Kidney (tissue), 14 donors: Measurements from ENCODE around the gene SCUBE2. TPM values are rescaled to one million over a fixed set of nuclear protein-coding genes. Genes with fewer than 3 reads are reported as not detected.

Experiments
- DNase-seq, 5 donors: peaks; one replicate each; pipeline ENCODE4 v3.0.0-alpha.2; 2013 to 2020
- FAIRE-seq: peaks from 2 replicates; lab custom pipeline; 2012; peaks lifted over from hg19 to GRCh38; lab: Jason Lieb, UNC
- H3K27ac ChIP-seq, 2 donors: one replicate each; pipeline ENCODE4 v1.7.0; 2013; ENCODE audit warnings: low read depth in 2 of 2, low read length in 2 of 2, inconsistent platforms in 1 of 2
- H3K27me3 ChIP-seq: one replicate; pipeline ENCODE4 v1.7.1; 2013; ENCODE audit warnings: low read length, inconsistent platforms; ENCODE audit not compliant: control insufficient read depth, insufficient read depth
- H3K36me3 ChIP-seq, 3 donors: one replicate each; pipeline versions ENCODE4 v1.7.0 to v1.7.1; 2013; ENCODE audit warnings: low read length in 3 of 3, control low read depth in 1 of 3, inconsistent platforms in 1 of 3; ENCODE audit not compliant: insufficient read depth in 3 of 3, control insufficient read depth in 2 of 3
- H3K4me1 ChIP-seq, 3 donors: one replicate each; pipeline versions ENCODE4 v1.7.0 to v1.7.1; 2013; ENCODE audit warnings: low read length in 3 of 3, inconsistent platforms in 1 of 3, low read depth in 1 of 3; ENCODE audit not compliant: control insufficient read depth in 2 of 3, insufficient read depth in 2 of 3
- H3K4me3 ChIP-seq, 3 donors: one replicate each; pipeline versions ENCODE4 v1.7.0 to v1.8.1; 2013; ENCODE audit warnings: low read length in 3 of 3, control low read depth in 1 of 3, inconsistent platforms in 1 of 3
- H3K9ac ChIP-seq, 3 donors: one replicate each; pipeline versions ENCODE4 v1.7.0 to v1.7.1; 2013; ENCODE audit warnings: low read length in 3 of 3, control low read depth in 1 of 3, inconsistent platforms in 1 of 3
- H3K9me3 ChIP-seq, 3 donors: one replicate each; pipeline versions ENCODE4 v1.7.0 to v1.7.1; 2013; ENCODE audit warnings: low read length in 3 of 3, control low read depth in 1 of 3, inconsistent platforms in 1 of 3; ENCODE audit not compliant: control insufficient read depth in 2 of 3, insufficient read depth in 1 of 3
- intact Hi-C: fragments of 100-400 bp; cut with DNase I; formaldehyde crosslinking; loops from one replicate; pipeline ENCODE4 v1.11.1; 2022
- polyA plus RNA-seq: library from polyadenylated mRNA; stranded (reverse); fragments of 350-450 nt; fragmentation: Illumina TruSeq; extraction: RNeasy Lipid Tissue Mini Kit (QIAGEN cat#74804); gene quantifications from one replicate; pipeline ENCODE4 v1.2.3, GENCODE V29; 2014; ENCODE audit warnings: low read depth, low replicate concordance; ENCODE audit not compliant: insufficient read depth
- total RNA-seq: library from RNA; stranded (reverse); fragmentation: NEBNext Ultra II Directional; extraction: Animal tissue kit (Norgen Biotek cat#: 25700); gene quantifications from one replicate; pipeline ENCODE4 v1.2.1, GENCODE V29; 2021
- TF ChIP-seq, protein P1 (sequence below): IDR thresholded peaks from 3 replicates; pipeline ENCODE4 v1.5.1; 2012; ENCODE audit warnings: mild to moderate bottlenecking, moderate library complexity, borderline replicate concordance; ENCODE audit not compliant: insufficient read depth; ENCODE audit errors: extremely low read depth
- donor health status: control.
- donor health status: control.
- donor health status: control.
- donor health status: control.
- donor health status: control.
- donor health status: DM: yes; HTN: yes; CAD: no.
- donor health status: Normal renal cell carcinoma (clear cell type).

Gene SCUBE2
- total and polyA plus RNA-seq, 2 donors from 2014 or later = 0.65 to 3.5 TPM

GRCh38 chr11:9057007-9057406, 34.4 kb downstream of the SCUBE2 start:
- H3K27ac ChIP-seq = no peak overlapping the region
- no peak overlapping the region for H3K4me3 ChIP-seq
- H3K36me3 ChIP-seq = no peaks in the 10 kb centered on the region
- TF ChIP-seq, protein P1, sequence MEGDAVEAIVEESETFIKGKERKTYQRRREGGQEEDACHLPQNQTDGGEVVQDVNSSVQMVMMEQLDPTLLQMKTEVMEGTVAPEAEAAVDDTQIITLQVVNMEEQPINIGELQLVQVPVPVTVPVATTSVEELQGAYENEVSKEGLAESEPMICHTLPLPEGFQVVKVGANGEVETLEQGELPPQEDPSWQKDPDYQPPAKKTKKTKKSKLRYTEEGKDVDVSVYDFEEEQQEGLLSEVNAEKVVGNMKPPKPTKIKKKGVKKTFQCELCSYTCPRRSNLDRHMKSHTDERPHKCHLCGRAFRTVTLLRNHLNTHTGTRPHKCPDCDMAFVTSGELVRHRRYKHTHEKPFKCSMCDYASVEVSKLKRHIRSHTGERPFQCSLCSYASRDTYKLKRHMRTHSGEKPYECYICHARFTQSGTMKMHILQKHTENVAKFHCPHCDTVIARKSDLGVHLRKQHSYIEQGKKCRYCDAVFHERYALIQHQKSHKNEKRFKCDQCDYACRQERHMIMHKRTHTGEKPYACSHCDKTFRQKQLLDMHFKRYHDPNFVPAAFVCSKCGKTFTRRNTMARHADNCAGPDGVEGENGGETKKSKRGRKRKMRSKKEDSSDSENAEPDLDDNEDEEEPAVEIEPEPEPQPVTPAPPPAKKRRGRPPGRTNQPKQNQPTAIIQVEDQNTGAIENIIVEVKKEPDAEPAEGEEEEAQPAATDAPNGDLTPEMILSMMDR = no peak
- H3K4me1 ChIP-seq = no peaks in the 10 kb centered on the region
- peak in 1 of 5 donors; percentile 18 for DNase-seq
- H3K9me3 ChIP-seq = no peaks in the 10 kb centered on the region
- FAIRE-seq = no peak
- no peak overlapping the region for H3K9ac ChIP-seq
- no peaks in the 10 kb centered on the region for H3K27me3 ChIP-seq
- intact Hi-C loops = no loop called here

GRCh38 chr11:9056467-9056866, 34.9 kb downstream of the SCUBE2 start:
- TF ChIP-seq, protein P1 = no peak
- intact Hi-C loops = no loop called here
- Histone ChIP-seq H3K36me3 (no peaks in the 10 kb centered on the region), H3K4me3 (no peak overlapping the region), H3K9ac (no peak overlapping the region), H3K4me1 (no peaks in the 10 kb centered on the region), H3K27ac (no peak overlapping the region), H3K27me3 (no peaks in the 10 kb centered on the region), H3K9me3 (no peaks in the 10 kb centered on the region)
- FAIRE-seq (no peak), DNase-seq (no peak)

DNA sequence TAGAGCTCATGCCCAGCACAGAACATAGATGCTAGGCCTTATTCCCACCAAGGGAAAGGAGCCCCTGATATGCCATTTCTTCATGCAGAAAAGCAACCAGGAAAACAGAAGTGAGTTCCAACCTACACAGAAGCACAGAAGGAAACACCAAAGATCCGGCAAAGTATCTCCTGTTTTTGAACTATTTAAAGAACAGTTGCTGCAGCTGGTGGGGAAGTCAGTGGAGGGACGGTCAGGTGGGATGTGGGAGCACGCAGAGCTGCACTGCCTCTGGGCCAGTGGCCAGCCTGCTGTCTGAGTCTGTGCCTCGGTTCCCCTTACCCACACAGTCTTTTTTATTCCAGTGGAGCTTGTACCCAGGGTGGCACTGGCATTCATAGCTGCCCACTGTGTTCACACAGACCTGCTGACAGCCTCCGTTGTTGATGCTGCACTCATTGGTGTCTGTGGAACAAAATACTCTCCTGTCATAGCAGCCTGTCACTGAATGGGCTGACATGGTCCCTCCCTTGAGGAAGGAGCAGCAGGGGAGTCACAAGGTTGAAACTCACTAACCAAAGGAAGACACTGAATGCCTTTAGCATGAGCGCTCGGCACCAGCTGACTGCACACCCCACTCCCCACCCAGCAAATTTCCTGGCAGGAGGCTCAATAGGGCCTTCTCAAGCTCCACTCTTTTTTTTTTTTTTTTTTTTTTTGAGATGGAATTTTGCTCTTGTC, 37.9 kb downstream of the SCUBE2 start:
- Histone ChIP-seq H3K27ac (no peak overlapping the region), H3K4me3 (no peak overlapping the region), H3K36me3 (no peaks in the 10 kb centered on the region), H3K4me1 (no peaks in the 10 kb centered on the region), H3K9ac (no peak overlapping the region), H3K9me3 (no peaks in the 10 kb centered on the region), H3K27me3 (no peaks in the 10 kb centered on the region)
- intact Hi-C loops = no loop called here
- TF ChIP-seq, protein P1 = no peak
- FAIRE-seq = no peak
- no peak for DNase-seq
